HG03442 (cell line): Measurements from ENCODE around the gene AKAP6.

Experiments used
- ATAC-seq: cut with Tn5 transposase; IDR thresholded peaks from one replicate; pipeline ENCODE4 v1.9.1; 2021; ENCODE audit warnings: mild to moderate bottlenecking, moderate library complexity; ENCODE audit not compliant: unreplicated experiment

AKAP6 gene

GRCh38 chr14:32331206-32331605, 2.1 kb downstream of the AKAP6 start:
- ATAC-seq, result no peak

DNA sequence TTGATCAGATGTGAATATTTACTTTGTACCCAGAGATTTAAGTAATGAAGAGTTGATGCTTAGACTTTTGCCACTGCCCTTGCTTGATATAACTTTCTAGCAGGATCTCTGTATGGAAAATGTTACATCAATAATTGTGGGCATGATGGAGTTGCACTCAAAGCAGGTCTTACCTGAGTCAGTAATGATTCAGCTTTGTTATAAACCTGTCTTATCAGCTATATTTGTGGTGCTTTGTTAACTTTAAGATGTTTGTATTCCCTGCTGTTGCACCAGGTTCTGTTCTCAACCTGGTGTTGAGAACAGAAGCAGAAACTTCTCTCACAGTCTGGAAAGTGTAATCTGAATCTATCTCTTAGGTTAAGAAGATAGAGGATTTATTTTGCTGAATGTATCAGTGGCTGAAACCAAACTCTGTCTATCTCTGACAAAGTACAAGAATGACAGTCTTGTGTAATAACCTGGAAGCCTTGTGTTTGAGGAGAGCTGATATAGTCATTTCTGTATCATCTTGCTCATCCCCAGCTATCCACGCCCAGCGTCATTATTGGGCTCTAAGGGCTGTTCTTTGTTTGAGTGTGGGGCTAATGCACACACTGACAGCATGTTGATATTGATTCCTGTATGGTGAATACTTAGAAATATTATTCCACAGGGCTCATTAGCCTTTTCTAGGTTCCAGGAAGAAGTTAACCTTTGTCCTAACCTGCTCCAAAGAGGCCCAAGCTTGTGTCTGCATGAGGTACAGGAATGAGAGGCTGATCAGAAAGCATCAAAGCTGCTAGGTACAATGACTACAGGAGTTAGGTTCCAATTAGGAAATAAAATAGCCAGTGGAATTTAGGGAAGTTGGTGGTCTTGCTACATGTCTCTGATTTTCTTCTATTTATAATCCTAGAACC, 3.6 kb downstream of the AKAP6 start:
- ATAC-seq, result no peak

DNA sequence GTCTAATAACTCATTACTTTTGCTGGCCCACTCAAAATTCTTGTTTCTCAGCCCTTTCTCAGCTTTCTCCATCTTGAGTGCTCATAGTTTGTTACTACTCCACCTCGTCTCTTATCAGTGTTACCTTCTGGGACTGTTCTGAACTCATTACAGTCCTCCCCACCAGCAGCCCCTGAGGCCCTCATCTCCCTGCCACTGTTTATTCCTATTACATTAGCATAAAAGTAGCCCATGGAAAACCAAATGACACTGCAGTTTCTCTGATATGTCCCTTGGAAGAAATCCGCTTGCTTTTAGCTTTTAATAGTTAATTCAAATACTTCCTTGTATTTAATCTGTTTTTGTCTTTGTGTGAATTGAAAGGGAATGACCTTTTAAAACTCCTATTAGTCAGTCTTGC, 7.6 kb downstream of the AKAP6 start:
- ATAC-seq, result no peak

DNA sequence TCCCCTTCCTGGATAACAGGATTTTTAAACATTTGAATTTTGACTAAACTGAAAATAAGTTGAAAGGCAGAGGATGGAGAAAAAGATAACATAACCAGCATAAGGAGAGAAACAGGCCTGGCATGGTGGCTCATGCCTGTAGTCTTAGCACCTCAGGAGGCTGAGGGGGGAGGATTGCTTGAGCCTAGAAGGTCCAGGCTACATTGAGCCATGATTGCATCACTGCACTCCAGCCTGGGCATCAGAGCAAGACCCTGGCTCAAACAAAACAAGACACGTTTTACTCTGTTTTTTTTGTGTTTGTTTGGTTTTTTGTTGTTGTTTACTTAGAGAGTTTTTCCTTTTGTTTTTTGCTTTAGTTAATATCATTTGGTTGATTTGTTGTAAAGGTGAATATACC, 8.7 kb downstream of the AKAP6 start:
- ATAC-seq, result no peak

DNA sequence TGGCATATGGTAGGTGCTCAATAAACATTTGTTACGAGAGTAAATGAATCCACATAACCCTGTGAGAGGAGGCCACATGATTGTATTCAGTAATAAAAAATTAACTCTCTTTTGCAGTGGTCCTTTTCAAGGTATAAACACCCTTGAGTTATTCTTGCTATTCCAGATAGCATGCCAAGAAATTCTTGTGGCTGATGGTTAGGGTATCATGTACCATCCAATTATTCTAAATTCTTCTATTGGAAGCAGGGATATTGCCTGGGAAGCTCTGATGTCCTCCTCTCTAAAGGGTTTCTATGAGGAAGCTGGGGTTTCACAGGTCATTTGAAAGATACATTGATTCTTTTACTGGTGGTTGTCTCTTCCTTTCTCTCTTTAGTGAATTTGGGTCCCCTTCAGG, 10.1 kb downstream of the AKAP6 start:
- ATAC-seq, result no peak

DNA sequence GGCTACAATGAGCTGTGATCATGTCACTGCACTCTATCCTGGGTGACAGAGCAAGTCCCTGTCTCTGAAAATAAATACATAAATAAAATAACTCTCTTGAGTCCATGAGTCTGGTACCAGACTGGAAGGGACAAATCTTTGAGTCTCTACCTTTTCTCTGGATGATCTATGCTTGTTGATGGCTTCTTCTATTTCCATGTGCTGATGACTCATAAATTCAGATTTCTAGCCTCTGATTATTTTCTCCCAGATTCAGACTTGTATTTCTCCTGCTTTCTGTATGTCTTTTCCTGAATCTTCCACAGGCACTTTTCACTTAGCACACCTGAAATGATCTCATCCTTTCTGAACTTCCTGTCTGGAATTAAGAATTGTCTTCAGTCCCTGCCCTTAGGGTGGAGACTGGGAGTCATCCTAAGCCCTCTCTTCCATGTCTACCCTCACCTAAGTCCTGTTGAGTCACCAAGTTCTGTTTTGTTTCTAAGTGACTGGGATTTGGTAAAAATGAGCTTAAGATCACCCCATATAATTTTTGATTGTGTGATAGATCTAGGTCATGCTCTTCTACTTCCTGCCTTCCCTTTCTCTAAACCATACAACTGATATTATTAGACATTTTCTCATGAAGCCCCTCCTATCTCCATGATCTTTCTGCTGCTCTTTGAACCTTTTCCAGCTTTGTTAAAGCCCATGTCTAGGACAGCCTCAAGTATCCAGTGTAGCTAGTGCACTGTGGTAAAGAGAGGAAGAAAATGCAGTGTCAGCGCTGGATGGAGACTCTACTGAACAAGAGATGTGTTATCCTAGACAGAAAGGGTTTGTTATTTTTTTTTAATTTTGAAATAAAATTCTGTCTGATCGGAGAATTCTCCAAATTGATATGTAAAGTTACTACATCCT, 13.1 kb downstream of the AKAP6 start:
- no peak for ATAC-seq

GRCh38 chr14:32342847-32343194, 13.7 kb downstream of the AKAP6 start:
- ATAC-seq, result no peak

DNA sequence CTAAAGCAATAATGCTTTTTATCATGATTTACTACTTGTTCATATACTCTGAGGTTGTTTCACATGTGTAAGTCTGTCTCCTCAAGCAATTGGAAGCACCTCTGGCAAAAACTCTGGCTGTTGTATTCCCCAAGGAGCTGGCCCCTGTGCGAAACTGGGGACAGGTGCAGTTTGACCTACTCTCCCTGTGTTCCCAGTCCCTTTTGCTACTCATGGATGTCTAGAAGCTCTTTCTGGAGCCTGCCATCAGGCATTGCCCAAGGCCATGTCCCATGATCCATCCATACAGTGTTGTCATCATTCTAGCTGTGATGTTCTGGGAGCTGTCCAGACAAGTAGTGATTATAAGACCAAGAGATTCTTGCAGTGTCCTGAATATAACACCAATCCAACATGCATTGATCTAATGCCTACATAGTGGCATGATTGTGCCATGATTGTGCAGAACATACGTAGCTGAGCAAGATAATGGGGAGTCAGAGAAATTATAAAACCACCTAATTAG, 14.9 kb downstream of the AKAP6 start:
- no peak for ATAC-seq

GRCh38 chr14:32345311-32345791, 16.3 kb downstream of the AKAP6 start:
- ATAC-seq, result no peak

DNA sequence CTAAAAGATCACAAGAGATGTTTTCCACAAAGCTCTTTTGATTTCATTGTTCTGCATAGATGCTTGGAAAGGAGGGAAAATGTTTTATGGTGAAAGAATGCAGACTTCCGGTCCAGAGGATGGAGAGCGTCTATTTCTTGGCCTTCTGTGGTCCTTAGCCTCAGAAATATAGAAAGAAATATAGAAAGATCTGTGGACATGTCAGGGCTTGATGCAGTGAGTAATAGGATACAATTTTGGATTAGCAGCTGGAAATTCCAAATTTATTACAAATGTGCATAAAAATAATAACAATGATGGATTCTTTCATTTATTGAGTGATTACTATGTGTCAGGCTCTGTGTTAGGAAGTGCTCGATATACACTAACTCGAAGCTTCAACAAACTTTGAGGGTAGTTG, 20.2 kb downstream of the AKAP6 start:
- ATAC-seq, result no peak

DNA sequence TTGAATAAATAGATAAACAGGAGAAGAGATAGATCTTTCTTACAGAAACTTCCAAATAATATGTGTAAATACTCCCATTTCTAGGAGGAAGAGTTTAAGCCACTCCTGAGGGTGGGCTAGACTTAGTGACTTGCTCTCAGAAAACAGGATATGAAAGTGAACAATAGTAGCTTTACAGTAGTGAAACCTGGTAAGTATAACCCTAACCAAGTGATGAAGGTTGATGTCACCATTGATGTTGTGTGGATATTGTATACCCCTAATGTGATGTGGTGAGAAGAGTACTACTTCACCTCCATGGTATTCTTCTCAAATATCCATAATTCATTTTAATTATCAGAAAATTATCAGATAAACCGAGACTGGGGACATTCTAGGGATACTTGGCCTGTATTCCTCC, 20.9 kb downstream of the AKAP6 start:
- ATAC-seq, result peak; percentile 99

DNA sequence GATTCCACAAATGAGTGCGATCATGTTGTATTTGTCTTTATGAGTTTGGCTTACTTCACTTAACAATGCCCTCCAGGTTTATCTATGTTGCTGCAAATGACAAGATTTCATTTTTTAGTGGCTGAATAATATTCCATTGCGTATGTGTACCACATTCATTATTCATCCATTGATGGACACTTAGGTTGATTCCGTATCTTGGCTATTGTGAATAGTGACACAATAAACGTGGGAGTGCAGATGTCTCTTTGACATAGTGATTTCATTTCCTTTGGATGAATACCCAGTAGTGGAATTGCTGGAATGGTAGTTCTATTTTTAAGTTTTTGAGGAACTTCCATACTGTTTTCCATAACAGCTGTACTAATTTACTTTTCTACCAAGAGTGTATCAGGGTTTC, 23.5 kb downstream of the AKAP6 start:
- ATAC-seq, result no peak

GRCh38 chr14:32354716-32355115, 25.6 kb downstream of the AKAP6 start:
- ATAC-seq, result no peak

DNA sequence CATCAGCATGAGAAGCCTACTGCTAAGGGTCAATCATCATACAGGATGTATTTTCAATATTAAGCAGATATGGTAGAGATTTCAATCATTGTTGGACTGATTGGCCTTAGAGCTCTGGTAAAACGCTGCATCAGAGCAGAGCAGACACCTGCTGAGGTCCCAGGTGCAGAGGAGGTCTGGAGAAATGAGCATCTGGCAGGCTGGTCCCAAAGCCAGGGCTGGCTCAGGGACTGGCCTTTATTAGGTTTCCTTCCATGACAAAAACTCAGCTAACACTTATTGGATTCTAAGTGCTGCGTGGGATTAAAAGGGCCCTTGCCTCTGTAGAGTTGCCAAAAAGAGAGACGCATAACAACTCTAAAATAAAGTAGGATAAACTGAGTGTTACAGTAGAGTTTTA, 29.7 kb downstream of the AKAP6 start:
- ATAC-seq, result no peak

DNA sequence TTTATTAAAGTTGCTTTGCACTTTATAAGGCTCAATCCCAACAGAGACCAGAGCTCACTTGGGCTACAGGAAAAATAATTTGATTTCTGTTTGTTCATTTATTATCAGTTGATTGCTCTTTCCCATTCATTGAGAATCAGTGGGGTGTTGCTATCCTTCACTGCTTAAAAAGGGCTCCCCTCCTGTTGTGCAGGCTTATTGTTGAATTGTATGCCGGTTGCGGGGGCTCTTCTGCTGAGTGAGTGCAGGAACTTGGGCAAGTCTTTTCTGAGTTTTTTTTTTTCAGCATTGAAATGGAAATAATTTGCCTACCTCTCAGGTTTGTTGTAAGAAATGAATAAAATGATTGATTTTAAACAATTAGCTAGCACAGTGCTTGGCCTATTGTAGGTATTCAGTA, 32.6 kb downstream of the AKAP6 start:
- ATAC-seq, result no peak

- ATAC-seq, result no peak
Measured at GRCh38 chr14:32363761-32364160, 34.7 kb downstream of the AKAP6 start.

DNA sequence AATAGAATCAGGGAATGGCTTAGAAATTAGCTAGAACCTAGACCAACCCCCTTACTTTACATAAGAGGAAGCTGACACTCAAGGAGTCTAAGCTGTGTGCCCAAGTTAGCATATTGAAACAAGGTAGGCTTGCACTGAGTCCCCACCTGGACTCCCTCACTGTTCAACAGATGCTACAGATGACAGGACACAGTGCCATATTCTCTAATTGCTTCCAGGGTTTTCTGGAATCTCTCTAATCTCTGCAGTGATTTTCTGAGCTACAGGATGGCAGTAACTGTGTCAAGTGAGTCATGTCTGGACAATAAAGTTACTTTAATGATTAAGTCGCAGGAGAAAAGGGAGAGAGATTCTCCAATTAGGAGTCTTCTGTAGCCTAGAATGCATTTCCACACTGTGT, 35.8 kb downstream of the AKAP6 start:
- no peak for ATAC-seq

DNA sequence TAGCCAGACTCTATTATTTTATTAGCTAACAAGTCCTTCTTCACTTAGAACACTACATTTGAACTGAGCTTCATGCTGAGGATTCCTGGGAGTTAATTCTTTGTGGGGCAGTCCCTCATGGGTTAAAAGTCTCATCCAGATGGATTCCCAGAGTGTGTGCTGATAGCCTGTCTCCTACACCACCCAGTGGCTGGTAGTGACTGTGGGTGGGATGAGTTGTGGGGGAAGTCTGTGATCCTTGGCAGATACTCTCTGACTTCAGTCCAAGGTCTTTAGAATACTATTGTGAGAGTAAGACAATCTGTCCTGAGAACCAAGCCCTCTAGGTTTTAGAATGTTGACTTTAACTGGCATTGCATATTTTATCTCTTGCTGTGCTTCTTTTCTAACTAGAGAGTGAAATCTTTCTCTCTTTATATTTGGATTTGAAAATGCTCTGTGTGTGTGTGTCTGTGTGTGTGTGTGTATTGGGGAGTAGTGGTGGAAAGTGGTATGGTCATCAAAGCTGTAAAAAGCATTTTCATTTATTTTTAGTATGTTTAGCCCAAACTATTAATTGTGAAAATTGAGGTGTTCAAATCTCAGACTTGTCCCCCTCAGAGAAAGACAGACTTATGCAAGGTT, 37.3 kb downstream of the AKAP6 start:
- ATAC-seq, result no peak

- ATAC-seq, result no peak
Measured at GRCh38 chr14:32366986-32367385, 37.9 kb downstream of the AKAP6 start.

GRCh38 chr14:32367516-32367915, 38.4 kb downstream of the AKAP6 start:
- ATAC-seq, result no peak

- ATAC-seq, result no peak
Measured at GRCh38 chr14:32368107-32368506, 39.0 kb downstream of the AKAP6 start.
